HCT116 (cell line): ENCODE results near the gene DDRGK1.

Experiments
- CTCF ChIP-seq, 3 experiments: fragments of 200-600 bp in 1 of 3; sonication (generic) in 1 of 3; IDR thresholded peaks in 2 of 3; conservative IDR thresholded peaks in 1 of 3; 2 replicates each; pipeline ENCODE4 v1.5.1; 2012 to 2017; ENCODE audit warnings: low read depth in 2 of 3, low read length in 2 of 3, antibody characterized with exemption in 1 of 3, borderline replicate concordance in 1 of 3, control low read depth in 1 of 3, mild to moderate bottlenecking in 1 of 3, mixed read lengths in 1 of 3, mixed run types in 1 of 3, moderate library complexity in 1 of 3; ENCODE audit not compliant: insufficient read depth in 1 of 3
- POLR2A ChIP-seq: IDR thresholded peaks from 2 replicates; pipeline ENCODE4 v1.7.0; 2011; ENCODE audit warnings: borderline replicate concordance; ENCODE audit not compliant: insufficient read depth, insufficient read length; ENCODE audit errors: extremely low read depth
- POLR2AphosphoS5 ChIP-seq: IDR thresholded peaks from 2 replicates; pipeline ENCODE4 v1.6.1; 2011; ENCODE audit warnings: mild to moderate bottlenecking, low read depth, low read length, moderate library complexity
- RAD21 ChIP-seq: IDR thresholded peaks from 2 replicates; pipeline ENCODE4 v1.6.1; 2012; ENCODE audit warnings: low read depth, mild to moderate bottlenecking
- REST ChIP-seq: IDR thresholded peaks from 2 replicates; pipeline ENCODE4 v1.6.1; 2012; ENCODE audit warnings: low read depth
- SIN3A ChIP-seq: IDR thresholded peaks from 2 replicates; pipeline ENCODE4 v1.6.1; 2012; ENCODE audit warnings: low read depth
- SRF ChIP-seq: IDR thresholded peaks from 2 replicates; pipeline ENCODE4 v1.6.1; 2012; ENCODE audit warnings: low read depth
- TCF7L2 ChIP-seq: IDR thresholded peaks from 2 replicates; pipeline ENCODE4 v1.7.0; 2011; ENCODE audit warnings: borderline replicate concordance, inconsistent platforms; ENCODE audit not compliant: insufficient read depth, insufficient read length; ENCODE audit errors: extremely low read depth
- YY1 ChIP-seq: IDR thresholded peaks from 2 replicates; pipeline ENCODE4 v1.6.1; 2011; ENCODE audit warnings: low read length, low read depth, moderate library complexity, mild to moderate bottlenecking; ENCODE audit not compliant: insufficient replicate concordance; ENCODE audit errors: extremely low read depth
- ZNF274 ChIP-seq: fragments of 200-500 bp; sonication (Bioruptor generic); IDR thresholded peaks from 2 replicates; pipeline ENCODE4 v1.6.1; 2014; ENCODE audit warnings: mild to moderate bottlenecking, low read depth, low read length, inconsistent platforms

- TF ChIP-seq SIN3A (no peak), POLR2A (no peak), CTCF (IDR thresholded peaks at IDR 0.05 in 2 of 3, conservative IDR thresholded peaks at IDR 0.05 in 1 of 3; ENCODE audit: borderline replicate concordance in 1 of 3, insufficient read depth in 1 of 3, low read depth in 2 of 3, low read length in 2 of 3) (no peak), SRF (no peak), POLR2AphosphoS5 (no peak), ZNF274 (no peak), TCF7L2 (no peak), RAD21 (no peak), YY1 (no peak), REST (no peak)
Measured at GRCh38 chr20:3233991-3234498, 29.6 kb upstream of the DDRGK1 start.
